WTC11 (cell line): ENCODE data around the gene AGAP1. TPM values are rescaled to one million over a fixed set of nuclear protein-coding genes. Genes with fewer than 3 reads are reported as not detected.
A peak's percentile ranks its signal among the peaks of the same experiment; 100 is the strongest.

Source experiments
- ATAC-seq: fragments of 200-7000 bp; cut with Tn5 transposase; 2 replicates; pipeline ENCODE4 v1.10.0; 2021; ENCODE audit warnings: mild to moderate bottlenecking, moderate library complexity
- CTCF ChIA-PET: fragments of 300-600 bp; sonication (Branson Sonifier 250); formaldehyde crosslinking; loops from one replicate; lab custom pipeline; 2021; ENCODE audit warnings: antibody characterized with exemption; lab: Charles Lee
- POLR2A ChIA-PET: fragments of 350-600 bp; sonication (Branson Sonifier 250); formaldehyde crosslinking; loops from one replicate; lab custom pipeline; 2021; ENCODE audit warnings: antibody characterized with exemption; lab: Charles Lee
- DNase-seq: peaks from one replicate; pipeline ENCODE4 v3.0.0; 2021; ENCODE audit warnings: low spot score
- H3K27ac Mint-ChIP-seq: 2 replicates; pipeline ENCODE4 v1.8.0; 2021; ENCODE audit warnings: mixed read lengths
- H3K27me3 Mint-ChIP-seq: 2 replicates; pipeline ENCODE4 v1.8.0; 2021; ENCODE audit warnings: low read depth, mild to moderate bottlenecking, moderate library complexity, mixed read lengths
- H3K36me3 Mint-ChIP-seq: 2 replicates; pipeline ENCODE4 v1.8.0; 2021; ENCODE audit warnings: mixed read lengths
- H3K4me1 Mint-ChIP-seq: 2 replicates; pipeline ENCODE4 v1.8.0; 2022; ENCODE audit warnings: mixed read lengths
- H3K4me3 Mint-ChIP-seq: 2 replicates; pipeline ENCODE4 v1.8.0; 2021; ENCODE audit warnings: mild to moderate bottlenecking, moderate library complexity, mixed read lengths
- H3K9me3 Mint-ChIP-seq: 2 replicates; pipeline ENCODE4 v1.8.0; 2021; ENCODE audit warnings: mixed read lengths
- ATF2 ChIP-seq: sonication (generic); formaldehyde crosslinking; IDR thresholded peaks from 2 replicates; pipeline ENCODE4 v1.8.1; 2022; ENCODE audit warnings: low read depth, missing genetic modification reagents, borderline replicate concordance
- ERG ChIP-seq: fragments of 250-450 bp; sonication (Bioruptor Pico); IDR thresholded peaks from 2 replicates; pipeline ENCODE4 v1.8.0; 2021; ENCODE audit warnings: mild to moderate bottlenecking
- FOXK1 ChIP-seq: sonication (generic); formaldehyde crosslinking; IDR thresholded peaks from 2 replicates; pipeline ENCODE4 v1.8.0; 2022; ENCODE audit warnings: mild to moderate bottlenecking, moderate library complexity, missing genetic modification reagents
- FOXP1 ChIP-seq: sonication (generic); formaldehyde crosslinking; IDR thresholded peaks from 2 replicates; pipeline ENCODE4 v1.8.0; 2022; ENCODE audit warnings: missing genetic modification reagents, mild to moderate bottlenecking, moderate library complexity, borderline replicate concordance
- FOXP4 ChIP-seq: sonication (generic); formaldehyde crosslinking; IDR thresholded peaks from 2 replicates; pipeline ENCODE4 v1.8.0; 2022; ENCODE audit warnings: mild to moderate bottlenecking, missing genetic modification reagents
- GABPB1 ChIP-seq: sonication (generic); formaldehyde crosslinking; IDR thresholded peaks from 2 replicates; pipeline ENCODE4 v1.8.1; 2023; ENCODE audit warnings: mild to moderate bottlenecking, missing genetic modification reagents
- HMGA2 ChIP-seq: fragments of 250-450 bp; sonication (Bioruptor Pico); IDR thresholded peaks from 2 replicates; pipeline ENCODE4 v1.4.0; 2021; ENCODE audit warnings: mild to moderate bottlenecking, moderate library complexity
- HMGXB4 ChIP-seq: sonication (generic); formaldehyde crosslinking; IDR thresholded peaks from 2 replicates; pipeline ENCODE4 v1.8.1; 2023; ENCODE audit warnings: mild to moderate bottlenecking, moderate library complexity, missing genetic modification reagents
- JUN ChIP-seq: sonication (generic); formaldehyde crosslinking; IDR thresholded peaks from 2 replicates; pipeline ENCODE4 v1.8.0; 2023; ENCODE audit warnings: mild to moderate bottlenecking, missing genetic modification reagents
- NFATC4 ChIP-seq: fragments of 250-450 bp; sonication (Bioruptor Pico); IDR thresholded peaks from 2 replicates; pipeline ENCODE4 v1.9.0; 2021; ENCODE audit warnings: mild to moderate bottlenecking
- NFYB ChIP-seq: sonication (generic); formaldehyde crosslinking; conservative IDR thresholded peaks from 2 replicates; pipeline ENCODE4 v1.8.0; 2022; ENCODE audit warnings: low read depth, missing genetic modification reagents
- NR2C2 ChIP-seq: sonication (generic); formaldehyde crosslinking; IDR thresholded peaks from 2 replicates; pipeline ENCODE4 v1.8.0; 2022; ENCODE audit warnings: mild to moderate bottlenecking, missing genetic modification reagents
- NR3C1 ChIP-seq: sonication (generic); formaldehyde crosslinking; conservative IDR thresholded peaks from 2 replicates; pipeline ENCODE4 v1.8.1; 2023; ENCODE audit warnings: low read depth, mild to moderate bottlenecking, missing genetic modification reagents
- OVOL2 ChIP-seq: fragments of 250-450 bp; sonication (Bioruptor Pico); IDR thresholded peaks from 2 replicates; pipeline ENCODE4 v1.9.0; 2021; ENCODE audit warnings: mild to moderate bottlenecking, borderline replicate concordance
- PRDM15 ChIP-seq: sonication (generic); formaldehyde crosslinking; IDR thresholded peaks from 2 replicates; pipeline ENCODE4 v1.8.0; 2022; ENCODE audit warnings: missing genetic modification reagents
- PRRX2 ChIP-seq: fragments of 250-450 bp; sonication (Bioruptor Pico); IDR thresholded peaks from 2 replicates; pipeline ENCODE4 v1.8.0; 2021; ENCODE audit warnings: mild to moderate bottlenecking
- SOX15 ChIP-seq: fragments of 250-450 bp; sonication (Bioruptor Pico); IDR thresholded peaks from 2 replicates; pipeline ENCODE4 v1.9.0; 2021; ENCODE audit warnings: mild to moderate bottlenecking
- STAT6 ChIP-seq: sonication (generic); formaldehyde crosslinking; conservative IDR thresholded peaks from 2 replicates; pipeline ENCODE4 v1.8.1; 2023; ENCODE audit warnings: mild to moderate bottlenecking, low read depth, missing genetic modification reagents, moderate library complexity
- TCF7 ChIP-seq: sonication (generic); formaldehyde crosslinking; IDR thresholded peaks from 2 replicates; pipeline ENCODE4 v1.8.0; 2022; ENCODE audit warnings: mild to moderate bottlenecking, low read depth, missing genetic modification reagents, moderate library complexity
- ZNF396 ChIP-seq: fragments of 250-450 bp; sonication (Bioruptor Pico); IDR thresholded peaks from 2 replicates; pipeline ENCODE4 v1.8.0; 2021; ENCODE audit warnings: mild to moderate bottlenecking, moderate library complexity, borderline replicate concordance
- ZNF671 ChIP-seq: fragments of 250-450 bp; sonication (Bioruptor Pico); IDR thresholded peaks from 2 replicates; pipeline ENCODE4 v1.8.0; 2021; ENCODE audit warnings: mild to moderate bottlenecking
- total RNA-seq: library from RNA; stranded (reverse); gene quantifications from 3 replicates; pipeline ENCODE4 v1.2.3, GENCODE V29; 2021

AGAP1 gene
- total RNA-seq, 1 experiment from 2014 or later: 49.3 TPM

GRCh38 chr2:236088368-236089057 is 594.7 kb downstream of the AGAP1 start:
- Mint-ChIP-seq H3K4me3 (no peak overlapping the region), H3K9me3 (no peaks in the 10 kb centered on the region), H3K36me3 (peaks cover 4% of the 10 kb centered on the region; the same call in 1 of the 2 replicates)
- no peak for ATAC-seq
- TF ChIP-seq FOXP1 (CRISPR knock-in tag) (no peak), STAT6 (CRISPR knock-in tag) (no peak), NFYB (CRISPR knock-in tag) (no peak), NR2C2 (CRISPR knock-in tag) (no peak), NFATC4 (no peak), HMGXB4 (CRISPR knock-in tag) (no peak), GABPB1 (no peak), NR3C1 (CRISPR knock-in tag) (no peak), FOXK1 (CRISPR knock-in tag) (no peak), SOX15 (CRISPR knock-in tag) (no peak)
- TF ChIP-seq, all 79 proteins: peak for 0
- H3K27ac Mint-ChIP-seq: peak overlapping the region; percentile 20; the same call in 1 of the 2 replicates
- H3K4me1 Mint-ChIP-seq: peaks cover 80% of the 10 kb centered on the region
- no peak for DNase-seq
- H3K27me3 Mint-ChIP-seq: peaks cover 8% of the 10 kb centered on the region
- POLR2A ChIA-PET: no interaction called here
- CTCF ChIA-PET: no interaction called here

GRCh38 chr2:236089271-236090026 is 595.6 kb downstream of the AGAP1 start:
- H3K4me3 Mint-ChIP-seq: no peak overlapping the region
- H3K4me1 Mint-ChIP-seq: peaks cover 71% of the 10 kb centered on the region
- H3K27me3 Mint-ChIP-seq: peaks cover 8% of the 10 kb centered on the region
- H3K27ac Mint-ChIP-seq: no peak overlapping the region
- H3K36me3 Mint-ChIP-seq: peaks cover 4% of the 10 kb centered on the region; the same call in 1 of the 2 replicates
- DNase-seq (no peak), ATAC-seq (no peak)
- no peaks in the 10 kb centered on the region for H3K9me3 Mint-ChIP-seq
- ChIA-PET POLR2A (interaction anchor here (0.6 kb wide), 1 partner anchor 9 kb away, joined by 3 read pairs; no protein-coding TSS in a partner anchor), CTCF (no interaction called here)
- no peak for TF ChIP-seq JUN (CRISPR knock-in tag)
- TF ChIP-seq GABPB1: no peak
- TF ChIP-seq ZNF396 (CRISPR knock-in tag): no peak
- no peak for TF ChIP-seq NFATC4
- no peak for TF ChIP-seq ERG (CRISPR knock-in tag)
- no peak for TF ChIP-seq FOXP4 (CRISPR knock-in tag)
- no peak for TF ChIP-seq TCF7
- TF ChIP-seq OVOL2 (CRISPR knock-in tag): no peak
- no peak for TF ChIP-seq ATF2 (CRISPR knock-in tag)
- TF ChIP-seq PRRX2 (CRISPR knock-in tag): no peak
- no peak for TF ChIP-seq HMGA2 (CRISPR knock-in tag)
- TF ChIP-seq PRDM15 (CRISPR knock-in tag): no peak
- no peak for TF ChIP-seq ZNF671 (CRISPR knock-in tag)
